NCI-H2227 (cell line): ENCODE results near the gene DDX56.
A peak's percentile ranks its signal among the peaks of the same experiment; 100 is the strongest.

ENCODE experiments used
- DNase-seq: peaks from one replicate; lab custom pipeline; 2025; ENCODE audit not compliant: unreplicated experiment; lab: John Stamatoyannopoulos, UW

The DDX56 gene, protein sequence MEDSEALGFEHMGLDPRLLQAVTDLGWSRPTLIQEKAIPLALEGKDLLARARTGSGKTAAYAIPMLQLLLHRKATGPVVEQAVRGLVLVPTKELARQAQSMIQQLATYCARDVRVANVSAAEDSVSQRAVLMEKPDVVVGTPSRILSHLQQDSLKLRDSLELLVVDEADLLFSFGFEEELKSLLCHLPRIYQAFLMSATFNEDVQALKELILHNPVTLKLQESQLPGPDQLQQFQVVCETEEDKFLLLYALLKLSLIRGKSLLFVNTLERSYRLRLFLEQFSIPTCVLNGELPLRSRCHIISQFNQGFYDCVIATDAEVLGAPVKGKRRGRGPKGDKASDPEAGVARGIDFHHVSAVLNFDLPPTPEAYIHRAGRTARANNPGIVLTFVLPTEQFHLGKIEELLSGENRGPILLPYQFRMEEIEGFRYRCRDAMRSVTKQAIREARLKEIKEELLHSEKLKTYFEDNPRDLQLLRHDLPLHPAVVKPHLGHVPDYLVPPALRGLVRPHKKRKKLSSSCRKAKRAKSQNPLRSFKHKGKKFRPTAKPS

DNA sequence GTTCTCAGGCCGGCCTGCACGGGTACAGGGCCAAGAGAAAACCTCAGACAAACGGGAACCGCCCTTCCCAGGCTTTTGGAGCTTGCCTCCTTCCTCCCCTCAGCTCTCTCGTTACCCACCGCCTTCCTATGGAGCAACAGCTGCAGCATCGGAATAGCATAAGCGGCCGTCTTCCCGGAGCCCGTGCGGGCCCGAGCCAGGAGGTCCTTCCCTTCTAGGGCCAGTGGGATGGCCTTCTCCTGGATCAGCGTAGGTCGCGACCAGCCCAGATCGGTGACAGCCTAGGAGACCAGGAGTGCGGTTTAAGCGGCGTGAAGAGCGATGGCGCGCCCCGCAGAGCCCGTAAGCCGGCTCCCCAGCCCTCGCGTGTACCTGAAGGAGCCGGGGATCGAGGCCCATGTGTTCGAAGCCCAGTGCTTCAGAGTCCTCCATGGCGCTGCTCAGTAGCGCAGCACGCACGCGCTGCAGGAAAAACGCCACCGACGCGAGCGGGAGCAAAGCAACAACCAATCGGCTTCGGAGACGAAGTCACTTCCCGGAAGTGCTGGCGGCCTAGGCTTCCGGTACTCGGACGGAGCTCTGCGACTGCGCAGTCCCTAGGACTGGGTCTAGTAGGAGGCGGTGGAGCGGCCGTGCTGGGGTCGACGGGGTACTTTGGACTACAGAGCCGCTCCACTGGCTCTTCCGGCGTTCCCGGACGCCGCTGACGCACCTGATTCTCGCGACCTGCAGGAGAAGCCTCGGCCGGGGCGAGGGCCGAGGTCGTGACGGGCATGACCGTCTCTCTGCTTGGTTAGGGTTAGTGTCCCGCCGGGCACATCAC is at the start of gene DDX56:
DDX56 (minus strand) TSS at position 445 of the 823 bp plus-strand sequence; CDS start at position 432, 13 bp downstream.
- peak; percentile 95 for DNase-seq

DNA sequence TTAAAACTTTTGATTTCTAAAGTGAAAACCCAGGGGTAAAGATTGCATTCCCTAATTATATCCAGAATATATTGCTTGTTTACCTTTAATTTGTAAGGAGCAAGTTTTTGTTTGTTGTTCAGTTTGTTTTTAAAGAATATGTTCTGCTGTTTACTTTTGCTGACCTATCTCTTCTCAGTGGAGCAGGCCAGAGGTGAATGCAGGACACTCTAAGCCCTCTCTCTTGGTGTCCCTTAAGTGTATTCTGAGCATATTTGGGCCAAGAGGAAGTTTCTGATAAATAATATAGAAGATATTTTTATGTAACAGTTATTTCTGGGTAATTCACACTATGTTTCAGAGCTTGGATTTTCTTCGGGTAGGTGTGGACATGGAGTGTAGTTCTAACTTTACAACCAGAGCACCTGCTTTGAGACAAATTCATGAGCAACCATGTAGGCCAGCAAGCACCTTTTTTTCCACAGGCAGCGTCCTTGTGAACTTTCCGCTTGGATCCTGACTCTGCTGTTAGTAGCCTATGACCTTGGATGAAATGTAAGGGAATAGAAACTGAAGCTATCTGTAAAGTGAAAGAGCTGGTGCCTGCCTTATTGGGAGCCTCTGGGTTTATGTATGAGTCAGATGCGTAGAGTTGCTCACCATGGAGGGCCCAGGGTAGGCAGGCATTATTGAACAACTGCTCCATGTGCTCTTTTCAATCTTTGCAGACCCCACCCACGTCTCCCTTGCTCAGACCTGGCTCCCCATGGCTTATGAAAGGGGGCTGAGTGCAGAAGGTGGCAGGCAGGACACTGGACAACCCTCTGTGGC is 48.8 kb upstream of the DDX56 start:
- DNase-seq: no peak

DNA sequence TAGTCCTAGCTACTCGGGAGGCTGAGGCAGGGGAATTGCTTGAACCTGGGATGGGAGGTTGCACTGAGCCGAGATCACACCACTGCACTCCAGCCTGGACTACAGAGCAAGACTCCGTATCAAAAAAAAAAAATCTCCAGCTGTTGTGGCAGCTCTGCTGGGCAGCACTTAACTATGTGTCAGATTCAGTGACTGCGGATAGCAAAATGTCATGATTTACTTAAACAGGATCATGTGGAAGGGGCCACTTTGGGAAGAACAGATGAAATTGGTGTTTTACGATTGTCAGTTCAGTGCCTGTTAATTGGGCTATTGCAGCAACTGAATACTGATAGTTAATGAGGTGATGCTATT is 48.0 kb upstream of the DDX56 start:
- DNase-seq: no peak

DNA sequence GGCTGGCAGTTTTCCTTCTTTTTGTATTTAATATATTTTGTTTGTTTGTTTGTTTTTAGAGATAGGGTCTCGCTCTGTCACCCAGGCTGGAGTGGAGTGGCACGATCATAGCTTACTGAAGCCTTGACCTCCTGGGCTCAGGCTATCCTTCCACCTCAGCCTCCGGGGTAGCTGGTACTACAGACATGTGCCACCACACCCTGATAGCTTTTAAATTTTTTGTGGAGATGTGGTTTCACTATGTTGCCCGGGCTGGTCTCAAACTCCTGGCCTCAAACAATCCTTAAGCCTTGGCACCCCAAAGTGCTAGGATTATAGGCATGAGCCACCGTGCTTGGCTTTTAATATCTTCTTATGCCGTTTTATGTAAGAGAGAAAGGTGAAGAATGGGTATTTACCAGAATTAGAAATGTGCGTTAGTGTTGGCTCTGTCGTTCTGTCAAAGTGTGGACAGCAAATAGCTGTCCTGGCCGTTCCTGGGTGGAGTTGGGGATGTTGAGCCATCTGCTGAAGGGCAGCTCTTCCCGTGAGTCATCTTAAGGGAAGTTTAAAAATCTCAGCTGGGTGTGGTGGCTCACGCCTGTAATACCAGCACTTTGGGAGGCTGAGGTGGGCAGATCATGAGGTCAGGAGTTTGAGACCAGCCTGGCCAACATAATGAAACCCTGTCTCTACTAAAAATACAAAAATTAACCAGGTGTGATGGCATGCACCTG is 47.5 kb upstream of the DDX56 start:
- DNase-seq: no peak

DNA sequence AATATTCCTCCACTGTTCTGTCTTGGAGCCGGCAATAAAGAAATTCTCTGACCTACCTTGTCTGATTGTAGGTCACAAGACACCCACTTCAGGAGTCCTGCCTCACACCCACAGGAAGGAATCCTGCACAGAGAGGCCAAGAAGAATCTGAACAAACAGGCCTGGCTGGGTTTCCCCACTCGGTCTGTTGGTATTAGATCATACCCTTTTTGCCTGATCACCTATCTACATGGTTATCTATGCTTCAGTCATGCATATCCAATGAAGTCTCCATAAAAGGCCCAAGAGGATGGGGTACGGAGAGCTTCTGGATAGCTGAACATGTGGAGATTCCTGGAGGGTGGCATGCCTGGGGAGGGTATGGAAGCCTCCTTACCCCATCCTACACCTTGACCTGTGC is 45.0 kb upstream of the DDX56 start:
- DNase-seq: no peak

DNA sequence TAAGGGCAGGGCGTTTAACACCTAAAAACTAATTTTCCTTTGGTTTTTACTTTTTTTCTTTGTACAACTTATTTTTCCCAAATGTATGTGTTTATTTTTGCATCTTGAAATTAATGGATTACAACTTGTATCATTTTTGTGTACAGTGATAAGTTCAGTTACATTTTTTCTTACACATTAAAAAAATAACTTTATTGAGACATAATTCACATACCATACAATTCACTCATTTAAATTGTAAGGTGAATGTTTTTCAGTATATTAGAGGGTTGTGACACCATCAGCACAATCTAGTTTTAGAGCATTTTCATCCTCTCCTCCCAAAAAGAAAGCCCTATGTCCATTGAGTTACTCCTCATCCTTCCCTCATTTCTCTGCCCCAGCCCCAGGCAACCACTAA is 44.3 kb upstream of the DDX56 start:
- DNase-seq: no peak

DNA sequence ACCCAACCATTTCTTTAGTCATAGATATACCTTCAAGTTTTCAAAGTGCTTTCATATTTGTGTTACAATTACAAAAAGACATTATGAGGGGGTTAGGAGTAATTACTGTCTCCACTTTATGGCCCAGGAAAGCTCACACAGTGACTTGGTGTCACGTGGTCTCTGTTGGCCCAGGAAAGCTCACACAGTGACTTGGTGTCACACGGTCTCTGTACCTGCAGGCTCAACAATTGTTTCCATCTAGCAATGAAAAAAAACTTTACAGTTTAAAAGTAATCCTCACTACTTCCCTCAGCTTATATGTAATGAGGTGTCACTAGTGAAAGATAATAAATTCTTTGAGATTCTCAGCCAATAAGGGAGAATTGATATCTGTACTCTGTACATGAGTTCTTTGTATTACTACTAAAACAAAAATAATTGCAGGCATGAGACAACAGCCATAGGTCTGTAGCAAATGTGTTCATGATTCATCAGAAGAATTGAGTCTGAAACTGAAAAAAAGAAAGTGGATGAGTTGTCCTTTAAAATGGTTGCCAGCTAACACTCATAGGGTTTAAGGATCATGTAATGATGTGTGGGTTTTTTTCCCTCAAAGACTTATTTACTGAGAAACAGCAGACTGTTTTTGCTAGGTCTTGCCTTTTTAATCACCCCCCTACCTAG is 43.6 kb upstream of the DDX56 start:
- no peak for DNase-seq

DNA sequence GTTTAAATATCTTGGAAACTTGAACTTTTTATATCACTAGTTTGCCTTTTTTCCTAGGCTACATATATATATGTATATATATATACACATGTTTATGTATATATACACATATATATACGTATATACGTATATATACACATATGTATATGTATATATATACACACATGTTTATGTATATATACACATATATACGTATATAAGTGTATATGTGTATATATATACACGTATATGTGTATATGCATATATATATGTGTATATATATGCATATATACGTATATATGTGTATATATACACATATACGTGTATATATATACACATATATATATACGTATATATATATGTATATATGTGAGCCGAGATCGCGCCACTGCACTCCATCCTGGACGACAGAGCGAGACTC is 42.8 kb upstream of the DDX56 start:
- no peak for DNase-seq

DNA sequence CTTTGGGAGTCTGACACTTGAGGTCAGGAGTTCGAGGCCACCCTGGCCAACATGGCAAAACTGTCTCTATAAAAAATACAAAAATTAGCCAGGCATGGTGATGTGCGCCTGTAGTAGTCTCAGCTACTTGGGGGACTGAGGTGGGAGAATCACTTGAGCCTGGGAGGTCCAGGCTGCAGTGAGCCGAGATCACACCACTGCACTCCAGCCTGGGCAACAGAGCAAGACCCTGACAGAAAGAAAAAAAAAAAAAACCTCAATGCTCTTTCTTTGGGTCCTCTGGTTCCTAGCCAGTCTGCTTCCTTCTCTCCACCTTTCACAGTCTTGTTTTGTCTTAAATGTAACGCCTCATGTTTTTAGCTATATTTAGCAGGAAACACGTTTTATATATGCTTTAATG is 42.1 kb upstream of the DDX56 start:
- no peak for DNase-seq

DNA sequence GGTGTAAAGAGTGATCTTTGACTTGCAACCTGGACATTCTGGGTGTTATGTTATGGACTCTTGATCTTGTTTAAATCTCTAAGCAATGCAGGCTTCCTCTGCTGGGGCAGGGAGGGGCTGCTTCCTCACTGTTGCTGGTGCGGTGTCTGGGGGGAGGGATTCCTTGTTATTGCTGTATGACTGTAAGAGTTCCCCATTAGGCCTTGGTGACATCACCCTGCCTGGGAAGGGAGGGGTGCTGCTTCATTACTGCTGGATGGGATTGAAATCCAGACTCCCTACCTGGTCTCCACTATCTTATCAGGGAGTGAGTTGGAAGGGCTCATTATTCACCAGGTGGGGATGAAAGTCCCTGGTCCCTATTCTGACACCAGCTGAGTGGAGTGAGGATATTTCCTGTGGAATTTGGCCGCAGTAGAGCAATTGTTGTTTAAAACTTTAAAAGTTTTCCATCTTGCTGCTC is 41.5 kb upstream of the DDX56 start:
- no peak for DNase-seq

DNA sequence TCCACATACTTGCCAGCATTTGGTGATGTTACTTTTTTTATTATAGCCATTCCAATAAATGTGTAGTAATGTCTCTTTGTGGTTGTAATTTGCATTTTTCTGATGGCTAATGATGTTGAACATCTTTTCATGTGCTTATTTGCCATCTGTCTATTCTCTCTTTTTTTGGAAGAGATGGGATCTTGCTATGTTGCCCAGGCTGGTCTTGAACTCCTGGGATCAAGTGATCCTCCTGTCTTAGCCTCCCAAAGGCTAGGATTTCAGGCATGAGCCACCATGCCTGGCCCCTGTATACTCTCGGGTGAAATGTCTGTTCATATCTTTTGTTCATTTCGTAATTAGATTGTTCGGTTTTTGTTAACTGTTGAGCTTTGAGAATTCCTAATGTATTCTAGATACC is 36.1 kb upstream of the DDX56 start:
- DNase-seq: no peak

DNA sequence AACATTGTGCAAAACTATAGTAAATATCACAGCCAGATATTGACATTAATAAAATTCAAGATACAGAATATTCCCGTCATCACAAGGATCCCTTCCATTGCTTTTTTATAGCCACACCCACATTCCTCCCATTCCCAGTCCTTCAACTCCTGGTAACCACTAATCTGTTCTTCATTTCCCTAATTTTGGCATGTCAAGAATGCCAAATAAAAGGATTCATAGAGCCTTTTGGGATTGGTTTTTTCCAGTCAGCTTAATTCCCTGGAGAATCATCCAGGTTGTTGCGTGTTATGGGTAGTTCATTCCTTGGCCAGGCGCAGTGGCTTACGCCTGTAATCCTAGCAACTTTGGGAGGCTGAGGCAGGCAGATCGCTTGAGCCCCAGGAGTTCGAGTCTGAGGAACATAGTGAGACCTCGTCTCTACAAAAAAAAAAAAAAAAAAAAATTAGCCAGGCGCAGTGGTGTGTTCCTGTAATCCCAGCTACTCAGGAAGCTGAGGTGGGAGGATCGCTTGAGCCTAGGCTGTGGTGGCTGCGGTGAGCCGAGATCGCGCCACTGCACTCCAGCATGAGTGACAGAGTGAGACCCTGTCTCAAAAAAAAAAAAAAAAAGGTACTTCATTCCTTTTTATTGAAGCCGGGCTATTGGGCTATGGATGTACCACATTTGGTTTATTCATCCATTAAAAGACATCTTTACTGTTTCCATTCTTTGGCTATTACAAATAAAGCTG is 35.4 kb upstream of the DDX56 start:
- no peak for DNase-seq

DNA sequence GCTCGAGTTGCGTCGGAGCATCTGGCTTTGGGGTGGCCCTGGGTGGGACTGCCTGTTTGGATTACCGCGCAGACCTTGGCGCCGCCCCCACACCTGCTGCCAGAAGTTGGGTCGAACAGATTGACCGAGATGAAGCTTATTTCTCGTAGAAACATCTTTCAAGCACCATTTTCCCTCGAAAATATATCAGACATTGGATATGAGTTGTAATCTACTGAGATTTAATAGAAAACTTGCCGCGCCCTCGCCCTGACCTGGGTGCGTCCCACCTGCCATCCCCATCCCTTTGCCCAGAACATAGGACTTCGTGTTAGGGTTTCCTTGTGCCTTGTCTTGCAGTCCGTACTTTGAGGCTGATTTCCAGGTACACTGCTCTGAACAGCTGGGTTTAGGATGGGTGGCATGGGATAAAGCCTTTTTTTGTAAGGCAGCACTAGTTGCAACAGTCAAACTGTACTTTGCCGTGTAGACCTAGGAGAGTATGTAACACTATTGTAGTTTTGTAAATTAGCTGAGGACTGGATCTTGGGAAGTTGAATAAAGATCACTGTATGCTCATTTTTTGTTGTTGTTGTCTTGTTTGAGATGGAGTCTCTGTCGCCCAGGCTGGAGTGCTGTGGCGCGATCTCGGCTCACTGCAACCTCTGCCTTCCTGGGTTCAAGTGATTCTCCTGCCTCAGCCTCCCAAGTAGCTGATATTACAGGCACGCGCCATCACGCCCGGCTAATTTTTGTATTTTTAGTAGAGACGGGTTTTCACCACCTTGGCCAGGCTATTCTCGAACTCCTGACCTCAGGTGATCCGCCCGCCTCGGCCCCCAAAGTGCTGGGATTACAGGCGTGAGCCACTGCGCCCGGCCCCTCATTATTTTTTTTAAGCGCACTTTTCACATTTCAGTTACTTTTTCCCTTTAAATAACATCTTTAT is 33.7 kb upstream of the DDX56 start:
- no peak for DNase-seq

DNA sequence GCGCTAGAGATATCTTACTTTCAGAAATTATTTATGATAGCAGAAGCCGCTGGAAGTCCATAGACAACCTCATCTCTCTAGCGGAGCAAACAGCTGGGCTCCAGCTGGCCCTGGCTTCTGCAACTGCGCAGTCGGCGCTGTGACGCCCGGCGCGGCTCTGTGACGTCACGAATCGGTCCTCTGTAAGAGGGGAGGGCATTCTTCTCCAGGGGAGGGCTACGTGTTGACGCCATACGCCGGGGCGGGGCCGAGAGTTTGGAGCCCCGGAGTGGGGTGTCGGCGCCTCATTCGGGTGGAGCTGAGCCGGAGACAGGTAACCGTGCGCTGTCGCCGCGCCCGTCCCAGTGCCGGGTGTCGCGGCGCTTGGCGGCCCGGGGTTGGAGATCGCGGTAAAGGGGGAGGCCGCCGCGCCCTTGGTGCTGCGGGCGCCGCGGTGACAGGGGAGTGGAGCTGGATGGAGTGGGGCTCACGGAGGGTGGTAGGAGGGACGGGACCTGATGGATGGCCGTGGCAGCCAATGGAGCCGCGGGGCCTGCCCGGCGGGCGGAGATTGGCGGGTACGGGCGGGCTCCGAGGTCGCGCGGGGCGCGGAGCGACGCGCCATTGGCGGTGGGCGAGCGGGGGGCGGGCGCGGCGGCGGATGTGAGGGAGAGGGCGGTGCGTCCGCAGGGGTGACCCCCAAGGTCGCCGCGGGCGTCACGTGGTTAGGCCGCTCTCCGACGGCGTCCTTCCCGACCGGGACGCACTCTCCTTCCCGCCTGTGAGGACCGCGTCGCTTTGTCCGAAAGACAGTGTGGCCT is 32.8 kb upstream of the DDX56 start, which contains the start of gene OGDH:
OGDH (plus strand) TSS at position 287 of the 800 bp plus-strand sequence. CDS start 17,717 bp downstream, outside the sequence.
- DNase-seq: peak; percentile 98

DNA sequence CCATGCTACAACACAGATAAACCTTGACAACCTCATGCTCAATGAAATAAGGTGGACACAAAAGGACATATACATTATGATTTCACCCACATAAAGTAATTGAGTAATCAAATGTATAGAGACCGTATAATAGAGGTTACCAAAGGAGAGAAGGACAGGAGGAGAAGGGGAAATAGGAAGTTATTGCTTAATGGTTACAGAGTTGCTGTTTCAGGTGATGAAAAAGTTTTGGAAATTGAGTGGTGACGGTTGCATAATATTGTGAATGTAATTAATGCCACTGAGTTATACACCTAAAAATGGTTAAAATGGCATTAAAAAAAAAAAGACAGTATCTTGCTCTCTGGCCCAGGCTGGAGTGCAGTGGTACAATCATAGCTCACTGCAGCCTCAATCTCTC is 31.2 kb upstream of the DDX56 start:
- DNase-seq: no peak

DNA sequence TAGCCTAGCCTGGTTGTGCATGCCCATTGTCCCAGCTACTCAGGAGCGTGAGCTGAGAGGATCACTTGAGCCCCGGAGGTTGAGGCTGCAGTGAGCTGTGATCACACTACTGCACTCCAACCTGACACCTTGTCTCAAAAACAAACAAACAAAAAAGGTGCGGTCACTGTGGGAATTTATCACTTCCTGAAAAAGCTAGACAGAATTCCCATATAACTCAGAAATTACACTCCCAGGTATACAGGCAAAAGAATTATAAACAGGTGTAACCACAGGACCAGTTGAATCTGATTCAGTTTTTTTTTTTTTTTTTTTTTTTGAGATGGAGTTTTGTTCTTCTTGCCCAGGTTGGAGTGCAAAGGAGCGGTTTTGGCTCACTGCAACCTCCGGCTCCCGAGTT is 29.5 kb upstream of the DDX56 start:
- DNase-seq: no peak

DNA sequence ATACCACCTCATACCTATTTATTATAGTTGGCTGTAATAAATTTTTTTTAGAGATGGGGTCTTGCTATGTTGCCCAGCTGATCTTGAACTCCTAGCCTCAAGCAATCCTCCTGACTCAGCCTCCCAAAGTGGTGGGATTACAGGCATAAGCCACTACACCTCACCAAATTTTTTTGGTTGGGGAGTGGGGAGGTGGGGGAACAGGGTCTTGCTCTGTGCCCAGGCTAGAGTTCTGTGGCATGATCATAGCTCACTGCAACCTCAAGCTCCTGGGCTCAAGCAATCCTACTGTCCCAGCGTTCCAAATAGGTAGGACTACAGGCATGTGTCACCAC is 28.8 kb upstream of the DDX56 start:
- no peak for DNase-seq
